OCI-LY1 (cell line): ENCODE data around the gene LY86.

Experiments used
- EZH2 ChIP-seq: fragments of 200-600 bp; sonication (generic), shearing (Covaris generic); IDR thresholded peaks from 2 replicates; pipeline ENCODE4 v1.8.0; 2017; ENCODE audit warnings: borderline replicate concordance, mixed run types, mild to moderate bottlenecking, antibody characterized with exemption, low read length, moderate library complexity, mixed read lengths
- TF ChIP-seq, protein P1 (sequence below): fragments of 200-600 bp; sonication (generic), shearing (Covaris generic); IDR thresholded peaks from 2 replicates; pipeline ENCODE4 v1.5.1; 2017; ENCODE audit warnings: mild to moderate bottlenecking, antibody characterized with exemption, low read length, moderate library complexity, mixed read lengths

DNA sequence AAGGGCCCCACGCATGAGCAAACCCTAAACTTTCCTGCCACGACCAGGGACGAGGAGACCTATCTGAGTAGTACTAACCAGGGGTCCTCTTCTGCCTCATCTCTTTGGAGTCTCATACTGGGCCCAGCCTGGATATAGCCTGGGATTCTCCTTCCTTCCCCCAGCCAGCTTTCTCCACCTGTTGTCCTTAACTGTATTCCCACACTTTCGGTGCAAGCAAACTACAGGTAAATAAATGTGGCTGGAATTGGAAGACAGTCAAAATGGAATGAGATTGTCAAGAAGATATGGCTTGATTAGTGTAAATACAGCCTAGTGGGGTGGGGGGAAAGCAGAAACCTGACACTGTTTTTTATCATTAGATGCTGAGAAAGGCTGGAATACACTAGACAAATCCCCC, 23.5 kb upstream of the LY86 start:
- TF ChIP-seq, protein P1, sequence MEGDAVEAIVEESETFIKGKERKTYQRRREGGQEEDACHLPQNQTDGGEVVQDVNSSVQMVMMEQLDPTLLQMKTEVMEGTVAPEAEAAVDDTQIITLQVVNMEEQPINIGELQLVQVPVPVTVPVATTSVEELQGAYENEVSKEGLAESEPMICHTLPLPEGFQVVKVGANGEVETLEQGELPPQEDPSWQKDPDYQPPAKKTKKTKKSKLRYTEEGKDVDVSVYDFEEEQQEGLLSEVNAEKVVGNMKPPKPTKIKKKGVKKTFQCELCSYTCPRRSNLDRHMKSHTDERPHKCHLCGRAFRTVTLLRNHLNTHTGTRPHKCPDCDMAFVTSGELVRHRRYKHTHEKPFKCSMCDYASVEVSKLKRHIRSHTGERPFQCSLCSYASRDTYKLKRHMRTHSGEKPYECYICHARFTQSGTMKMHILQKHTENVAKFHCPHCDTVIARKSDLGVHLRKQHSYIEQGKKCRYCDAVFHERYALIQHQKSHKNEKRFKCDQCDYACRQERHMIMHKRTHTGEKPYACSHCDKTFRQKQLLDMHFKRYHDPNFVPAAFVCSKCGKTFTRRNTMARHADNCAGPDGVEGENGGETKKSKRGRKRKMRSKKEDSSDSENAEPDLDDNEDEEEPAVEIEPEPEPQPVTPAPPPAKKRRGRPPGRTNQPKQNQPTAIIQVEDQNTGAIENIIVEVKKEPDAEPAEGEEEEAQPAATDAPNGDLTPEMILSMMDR: no peak
- TF ChIP-seq EZH2: no peak
